Ovary (tissue), 9 donors: ENCODE measurements around the gene BRAT1. TPM values are rescaled to one million over a fixed set of nuclear protein-coding genes. Genes with fewer than 3 reads are reported as not detected.
A peak's percentile ranks its signal among the peaks of the same experiment; 100 is the strongest.

Experiments used
- DNase-seq, 5 donors: peaks; one replicate each; pipeline ENCODE4 v3.0.0-alpha.2; 2019 to 2020
- H3K27ac ChIP-seq, 2 donors: fragments of 200-600 bp; one replicate each; pipeline versions ENCODE4 v1.5.1 to v1.8.0; 2019 to 2022
- H3K27me3 ChIP-seq: fragments of 200-600 bp; one replicate; pipeline ENCODE4 v1.8.0; 2022
- H3K36me3 ChIP-seq: fragments of 200-600 bp; sonication (generic); one replicate; pipeline ENCODE4 v1.5.1; 2019
- H3K4me1 ChIP-seq: one replicate; pipeline ENCODE4 v1.8.1; 2013; ENCODE audit warnings: mild to moderate bottlenecking, moderate library complexity; ENCODE audit not compliant: insufficient read depth
- H3K4me3 ChIP-seq: fragments of 200-600 bp; sonication (generic); one replicate; pipeline ENCODE4 v1.5.1; 2017
- H3K9me3 ChIP-seq, 2 donors: fragments of 200-600 bp in 1 of 2; sonication (generic) in 1 of 2; one replicate each; pipeline versions ENCODE4 v1.5.1 to v1.8.1; 2013 to 2019; ENCODE audit warnings: mild to moderate bottlenecking in 1 of 2, moderate library complexity in 1 of 2
- CTCF ChIP-seq, 3 donors: fragments of 450-650 bp in 2 of 3; fragments of 200-600 bp in 1 of 3; IDR thresholded peaks; one replicate each; pipeline versions ENCODE4 v1.5.1 to v1.8.0; 2016 to 2022; ENCODE audit warnings: antibody characterized with exemption in 3 of 3, mild to moderate bottlenecking in 1 of 3
- EP300 ChIP-seq: sonication (generic); formaldehyde crosslinking; IDR thresholded peaks from one replicate; pipeline ENCODE4 v1.6.1; 2017; ENCODE audit warnings: antibody characterized with exemption
- POLR2A ChIP-seq: fragments of 450-650 bp; IDR thresholded peaks from one replicate; pipeline ENCODE4 v1.6.1; 2017; ENCODE audit warnings: antibody characterized with exemption, mild to moderate bottlenecking, moderate library complexity
- WGBS, 3 donors: extraction: QIAGEN DNeasy Blood & Tissue Kit in 1 of 3; methylation state at CpG; one replicate each; pipeline versions ENCODE4 v1.1.5 to v1.1.7; 2013 to 2017; 5-methylcytosine and 5-hydroxymethylcytosine counted together
- intact Hi-C, 4 donors: fragments of 100-400 bp; cut with DNase I; formaldehyde crosslinking; loops; one replicate each; pipeline versions ENCODE4 v1.11.0 to v1.15.1; 2022 to 2023
- polyA plus RNA-seq, 2 donors: library from polyadenylated mRNA; stranded (reverse); fragments of 200-250 nt in 1 of 2; fragments of 350-450 nt in 1 of 2; fragmentation: Illumina TruSeq in 1 of 2; extraction: RNeasy Lipid Tissue Mini Kit (QIAGEN cat#74804) in 1 of 2; gene quantifications; one replicate each; pipeline ENCODE4 v1.2.3, GENCODE V29; 2013 to 2014
- total RNA-seq, 7 donors: library from RNA; depleted of rRNA in 2 of 7; stranded (reverse); fragments of >200 nt in 2 of 7; fragmentation: NEBNext Ultra II Directional in 3 of 7; extraction: Animal tissue kit (Norgen Biotek cat#: 25700) in 3 of 7; gene quantifications; one replicate each; pipeline versions ENCODE4 v1.1.0 to v1.2.4, GENCODE V29; 2016 to 2023
- donor health status: DM: no; HTN: no; CAD: no; lungs with moderate emphysema.
- donor health status: DM: no; HTN: no; CAD: no.
- donor health status: Bipolar disorder and iron deficiency.
- donor health status: DM: yes; HTN: yes; CAD: no.
- donor health status: DM: no; HTN: no; CAD: no.
- donor health status: DM: yes; HTN: yes; CAD: no.

The BRAT1 gene
- total and polyA plus RNA-seq, 9 donors, result 1.3 to 39.1 (median 30.2) TPM

GRCh38 chr7:2521952-2522591 lies 33.3 kb downstream of the BRAT1 start:
- 34 to 38% (median 36%) methylated on average over 13 to 17 of the region's 17 CpGs for WGBS, 3 donors
- Histone ChIP-seq H3K36me3 (no peaks in the 10 kb centered on the region), H3K4me3 (no peak overlapping the region)

GRCh38 chr7:2521341-2521745 lies 34.0 kb downstream of the BRAT1 start:
- H3K27ac ChIP-seq, result no peak overlapping the region
- H3K4me3 ChIP-seq, result no peak overlapping the region
- H3K9me3 ChIP-seq, result no peaks in the 10 kb centered on the region
- no peaks in the 10 kb centered on the region for H3K36me3 ChIP-seq
- intact Hi-C loops, result no loop called here
- H3K27me3 ChIP-seq, result no peaks in the 10 kb centered on the region
- DNase-seq, result no peak
- TF ChIP-seq POLR2A, result no peak
- no peak for TF ChIP-seq CTCF (IDR thresholded peaks at IDR 0.05)
- no peak for TF ChIP-seq EP300
- 38 to 49% (median 43%) methylated on average over 19 to 21 of the region's 21 CpGs for WGBS, 3 donors
- H3K4me1 ChIP-seq, result peaks cover 9% of the 10 kb centered on the region

More at GRCh38 chr7:2521952-2522591, 33.3 kb downstream of the BRAT1 start:
- Histone ChIP-seq H3K27ac (no peak overlapping the region), H3K4me1 (peaks cover 9% of the 10 kb centered on the region), H3K9me3 (no peaks in the 10 kb centered on the region), H3K27me3 (no peaks in the 10 kb centered on the region)
- intact Hi-C loops, result no loop called here
- DNase-seq, result no peak
- TF ChIP-seq POLR2A, result no peak
- TF ChIP-seq CTCF (IDR thresholded peaks at IDR 0.05), result no peak
- no peak for TF ChIP-seq EP300

DNA sequence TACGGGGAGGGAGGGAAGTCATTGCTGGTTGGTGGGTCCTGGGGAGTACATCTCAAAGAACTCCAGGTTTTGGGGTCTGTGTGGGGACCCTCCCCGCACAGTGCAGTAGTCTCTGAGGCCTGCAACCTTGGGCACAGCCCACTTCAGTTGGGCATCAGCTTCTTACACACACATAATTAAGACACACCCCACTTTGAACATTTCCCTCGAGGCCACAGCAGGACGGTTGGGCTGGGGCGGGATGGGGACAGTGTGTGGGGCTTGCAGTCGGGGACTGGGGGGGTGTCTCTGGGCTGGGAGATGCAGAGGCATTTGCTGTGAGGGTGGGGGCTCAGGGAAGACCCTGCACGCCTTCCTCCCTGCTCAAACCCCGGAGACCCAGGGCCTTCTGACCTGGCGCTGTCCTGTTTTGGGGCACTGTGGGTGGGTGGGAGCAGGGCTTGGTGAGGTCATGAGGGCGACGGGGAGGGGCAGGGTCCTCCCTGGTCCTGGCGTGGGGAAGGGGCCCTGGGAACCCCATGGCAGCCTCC lies 34.5 kb downstream of the BRAT1 start:
- no peak for DNase-seq
- Histone ChIP-seq H3K4me3 (peak overlapping the region; percentile 35), H3K27me3 (no peaks in the 10 kb centered on the region), H3K9me3 (no peaks in the 10 kb centered on the region), H3K4me1 (peaks cover 9% of the 10 kb centered on the region), H3K27ac (no peak overlapping the region), H3K36me3 (no peaks in the 10 kb centered on the region)
- TF ChIP-seq POLR2A (no peak), CTCF (IDR thresholded peaks at IDR 0.05) (no peak)
- intact Hi-C loops, result no loop called here
- WGBS, 3 donors, result 37 to 49% (median 46%) methylated on average over 12 of the region's 12 CpGs

GRCh38 chr7:2520131-2520760 lies 35.1 kb downstream of the BRAT1 start:
- TF ChIP-seq CTCF (IDR thresholded peaks at IDR 0.05), result no peak
- no peak for TF ChIP-seq POLR2A
- TF ChIP-seq EP300, result no peak
- H3K4me1 ChIP-seq, result peaks cover 9% of the 10 kb centered on the region
- intact Hi-C loops, result no loop called here
- 8 to 11% (median 10%) methylated on average over 17 to 37 of the region's 37 CpGs for WGBS, 3 donors
- H3K27ac ChIP-seq, result no peak overlapping the region
- H3K4me3 ChIP-seq, result peak overlapping the region; percentile 35
- no peaks in the 10 kb centered on the region for H3K27me3 ChIP-seq
- no peak for DNase-seq
- no peaks in the 10 kb centered on the region for H3K9me3 ChIP-seq
- H3K36me3 ChIP-seq, result no peaks in the 10 kb centered on the region
